Measurements from ENCODE around the gene MANSC1. TPM values are rescaled to one million over a fixed set of nuclear protein-coding genes. Genes with fewer than 3 reads are reported as not detected.
A peak's percentile ranks its signal among the peaks of the same experiment; 100 is the strongest.

MANSC1 gene
- total and polyA plus RNA-seq, 10 of the 15 experiments (the other 5 are each of a cell fraction or from before 2014, with no cell fraction given): 0.02 to 0.23 (median 0.11) TPM; not detected in 2

DNA sequence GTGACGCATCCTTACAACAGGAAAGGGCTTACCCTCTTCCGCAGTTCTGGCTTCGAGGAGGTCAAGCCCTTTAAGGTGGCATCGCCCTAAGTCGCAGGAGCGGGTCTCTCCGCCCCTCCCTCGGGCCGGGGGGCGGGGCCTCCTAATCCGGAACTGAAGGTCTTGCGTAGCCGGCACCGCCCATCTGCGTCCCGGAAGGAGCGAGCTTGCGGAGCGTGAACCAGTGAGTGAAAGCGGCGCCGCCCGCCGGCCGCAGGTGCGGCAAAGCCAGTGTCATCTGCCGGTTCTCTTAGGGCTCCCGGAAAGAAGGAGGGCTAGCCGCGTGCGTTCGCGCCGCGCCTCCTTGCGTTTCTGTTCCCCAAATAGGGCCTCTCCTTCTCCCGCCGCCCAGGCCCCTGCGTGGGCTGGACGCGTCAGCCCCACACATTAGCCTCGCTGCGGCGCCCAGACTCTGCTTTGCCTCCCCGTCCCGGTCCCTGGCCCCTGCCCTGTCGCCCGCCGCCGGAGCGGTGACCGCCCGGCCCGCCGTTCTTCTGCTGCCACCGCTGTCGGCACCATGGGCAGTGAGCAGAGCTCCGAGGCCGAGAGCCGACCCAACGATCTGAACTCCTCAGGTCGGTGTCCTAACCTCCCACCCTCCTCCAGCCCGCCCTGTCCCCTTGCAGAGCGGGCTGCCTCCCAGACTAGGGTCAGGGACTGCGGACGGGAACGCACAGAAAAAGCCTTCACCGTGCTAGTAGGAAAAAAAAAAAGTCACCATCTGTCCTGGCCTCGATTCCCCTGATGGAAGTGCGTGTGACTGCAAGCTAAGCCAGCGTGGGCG lies 7.1 kb upstream of the MANSC1 start, which contains the start of gene BORCS5 (continued):
- TF ChIP-seq, protein P1, sequence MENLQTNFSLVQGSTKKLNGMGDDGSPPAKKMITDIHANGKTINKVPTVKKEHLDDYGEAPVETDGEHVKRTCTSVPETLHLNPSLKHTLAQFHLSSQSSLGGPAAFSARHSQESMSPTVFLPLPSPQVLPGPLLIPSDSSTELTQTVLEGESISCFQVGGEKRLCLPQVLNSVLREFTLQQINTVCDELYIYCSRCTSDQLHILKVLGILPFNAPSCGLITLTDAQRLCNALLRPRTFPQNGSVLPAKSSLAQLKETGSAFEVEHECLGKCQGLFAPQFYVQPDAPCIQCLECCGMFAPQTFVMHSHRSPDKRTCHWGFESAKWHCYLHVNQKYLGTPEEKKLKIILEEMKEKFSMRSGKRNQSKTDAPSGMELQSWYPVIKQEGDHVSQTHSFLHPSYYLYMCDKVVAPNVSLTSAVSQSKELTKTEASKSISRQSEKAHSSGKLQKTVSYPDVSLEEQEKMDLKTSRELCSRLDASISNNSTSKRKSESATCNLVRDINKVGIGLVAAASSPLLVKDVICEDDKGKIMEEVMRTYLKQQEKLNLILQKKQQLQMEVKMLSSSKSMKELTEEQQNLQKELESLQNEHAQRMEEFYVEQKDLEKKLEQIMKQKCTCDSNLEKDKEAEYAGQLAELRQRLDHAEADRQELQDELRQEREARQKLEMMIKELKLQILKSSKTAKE (IDR thresholded peaks at IDR 0.05; ENCODE audit: low read depth, poor library complexity, severe bottlenecking): no peak
- TF ChIP-seq ESRRA (IDR thresholded peaks at IDR 0.05; ENCODE audit: low read length) (no peak), JUNB (IDR thresholded peaks at IDR 0.05) (no peak), YBX1 (IDR thresholded peaks at IDR 0.05) (no peak), HDAC6 (IDR thresholded peaks at IDR 0.05; ENCODE audit: unreplicated experiment) (peak; percentile 62), STAT1 (conservative IDR thresholded peaks at IDR 0.05) (no peak), BRCA1 (IDR thresholded peaks at IDR 0.05; ENCODE audit: low read depth, low read length) (no peak; the same call in 1 of the 2 replicates), FOS (IDR thresholded peaks at IDR 0.05; ENCODE audit: borderline replicate concordance, extremely low read depth, insufficient read length) (no peak), PML (IDR thresholded peaks at IDR 0.05; ENCODE audit: low read length) (peak; percentile 90; the same call in 1 of the 2 replicates), MAX (IDR thresholded peaks at IDR 0.05; ENCODE audit: low read depth, low read length) (peak; percentile 88), CHD1 (IDR thresholded peaks at IDR 0.05; ENCODE audit: low read depth, low read length) (peak; percentile 67; the same call in 1 of the 2 replicates), SMAD1 (IDR thresholded peaks at IDR 0.05; ENCODE audit: low read depth, partially characterized antibody) (peak; percentile 41), CBFB (IDR thresholded peaks at IDR 0.05; ENCODE audit: low read depth) (peak; percentile 72), NFXL1 (IDR thresholded peaks at IDR 0.05; ENCODE audit: borderline replicate concordance) (no peak), ZNF622 (IDR thresholded peaks at IDR 0.05) (no peak), ZNF24 (IDR thresholded peaks at IDR 0.05) (no peak), SREBF1 (IDR thresholded peaks at IDR 0.05; ENCODE audit: low read length) (no peak), SUPT20H (IDR thresholded peaks at IDR 0.05; ENCODE audit: borderline replicate concordance, control insufficient read depth, low read depth, low read length) (no peak), CHD2 (IDR thresholded peaks at IDR 0.05; ENCODE audit: borderline replicate concordance, low read depth, low read length) (peak; percentile 9; the same call in 1 of the 2 replicates), TCF7 (IDR thresholded peaks at IDR 0.05; ENCODE audit: borderline replicate concordance) (no peak), EED (IDR thresholded peaks at IDR 0.05; ENCODE audit: low read depth) (peak; percentile 55; the same call in 1 of the 2 replicates), ETV6 (conservative IDR thresholded peaks at IDR 0.05 in 1 of 2, IDR thresholded peaks at IDR 0.05 in 1 of 2; ENCODE audit: borderline replicate concordance in 1 of 2, low read depth in 1 of 2) (peak in 1 of 2 experiments; percentile 46; a peak in 1 of 4 replicates), LARP7 (IDR thresholded peaks at IDR 0.05) (peak; percentile 94), ZNF274 (IDR thresholded peaks at IDR 0.05; ENCODE audit: insufficient read depth, insufficient read length) (no peak), ATF7 (IDR thresholded peaks at IDR 0.05; ENCODE audit: low read depth) (no peak; the same call in 1 of the 2 replicates), RB1 (IDR thresholded peaks at IDR 0.05; ENCODE audit: borderline replicate concordance) (peak; percentile 89; the same call in 1 of the 2 replicates)
- TF ChIP-seq, protein P2, sequence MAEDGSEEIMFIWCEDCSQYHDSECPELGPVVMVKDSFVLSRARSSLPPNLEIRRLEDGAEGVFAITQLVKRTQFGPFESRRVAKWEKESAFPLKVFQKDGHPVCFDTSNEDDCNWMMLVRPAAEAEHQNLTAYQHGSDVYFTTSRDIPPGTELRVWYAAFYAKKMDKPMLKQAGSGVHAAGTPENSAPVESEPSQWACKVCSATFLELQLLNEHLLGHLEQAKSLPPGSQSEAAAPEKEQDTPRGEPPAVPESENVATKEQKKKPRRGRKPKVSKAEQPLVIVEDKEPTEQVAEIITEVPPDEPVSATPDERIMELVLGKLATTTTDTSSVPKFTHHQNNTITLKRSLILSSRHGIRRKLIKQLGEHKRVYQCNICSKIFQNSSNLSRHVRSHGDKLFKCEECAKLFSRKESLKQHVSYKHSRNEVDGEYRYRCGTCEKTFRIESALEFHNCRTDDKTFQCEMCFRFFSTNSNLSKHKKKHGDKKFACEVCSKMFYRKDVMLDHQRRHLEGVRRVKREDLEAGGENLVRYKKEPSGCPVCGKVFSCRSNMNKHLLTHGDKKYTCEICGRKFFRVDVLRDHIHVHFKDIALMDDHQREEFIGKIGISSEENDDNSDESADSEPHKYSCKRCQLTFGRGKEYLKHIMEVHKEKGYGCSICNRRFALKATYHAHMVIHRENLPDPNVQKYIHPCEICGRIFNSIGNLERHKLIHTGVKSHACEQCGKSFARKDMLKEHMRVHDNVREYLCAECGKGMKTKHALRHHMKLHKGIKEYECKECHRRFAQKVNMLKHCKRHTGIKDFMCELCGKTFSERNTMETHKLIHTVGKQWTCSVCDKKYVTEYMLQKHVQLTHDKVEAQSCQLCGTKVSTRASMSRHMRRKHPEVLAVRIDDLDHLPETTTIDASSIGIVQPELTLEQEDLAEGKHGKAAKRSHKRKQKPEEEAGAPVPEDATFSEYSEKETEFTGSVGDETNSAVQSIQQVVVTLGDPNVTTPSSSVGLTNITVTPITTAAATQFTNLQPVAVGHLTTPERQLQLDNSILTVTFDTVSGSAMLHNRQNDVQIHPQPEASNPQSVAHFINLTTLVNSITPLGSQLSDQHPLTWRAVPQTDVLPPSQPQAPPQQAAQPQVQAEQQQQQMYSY (CRISPR knock-in tag; IDR thresholded peaks at IDR 0.05): no peak

Measured in GM12878 (cell line).